ENCODE results near the gene CFAP65.

Gene CFAP65

GRCh38 chr2:219028141-219028540 lies 13.2 kb downstream of the CFAP65 start:
- H3K27me3 ChIP-seq (ENCODE audit: control insufficient read depth, insufficient read depth, low read length), result no peaks in the 10 kb centered on the region
- no peak overlapping the region for H3K27ac ChIP-seq (ENCODE audit: low read length)
- no peak overlapping the region for H3K9ac ChIP-seq (ENCODE audit: low read length)
- no peaks in the 10 kb centered on the region for H3K4me1 ChIP-seq (ENCODE audit: control insufficient read depth, low read depth, low read length)
- H3K4me3 ChIP-seq (ENCODE audit: low read length), result no peak overlapping the region
- no peaks in the 10 kb centered on the region for H3K9me3 ChIP-seq (ENCODE audit: control insufficient read depth, low read depth, low read length)
- H3K36me3 ChIP-seq (ENCODE audit: control insufficient read depth, low read depth, low read length), result no peaks in the 10 kb centered on the region

GRCh38 chr2:219027511-219028055 lies 13.7 kb downstream of the CFAP65 start:
- Histone ChIP-seq H3K36me3 (ENCODE audit: control insufficient read depth, low read depth, low read length) (no peaks in the 10 kb centered on the region), H3K9ac (ENCODE audit: low read length) (no peak overlapping the region), H3K27me3 (ENCODE audit: control insufficient read depth, insufficient read depth, low read length) (no peaks in the 10 kb centered on the region), H3K4me3 (ENCODE audit: low read length) (no peak overlapping the region), H3K9me3 (ENCODE audit: control insufficient read depth, low read depth, low read length) (no peaks in the 10 kb centered on the region), H3K4me1 (ENCODE audit: control insufficient read depth, low read depth, low read length) (no peaks in the 10 kb centered on the region), H3K27ac (ENCODE audit: low read length) (no peak overlapping the region)

GRCh38 chr2:219026946-219027345 lies 14.4 kb downstream of the CFAP65 start:
- Histone ChIP-seq H3K9me3 (ENCODE audit: control insufficient read depth, low read depth, low read length) (no peaks in the 10 kb centered on the region), H3K36me3 (ENCODE audit: control insufficient read depth, low read depth, low read length) (no peaks in the 10 kb centered on the region), H3K9ac (ENCODE audit: low read length) (no peak overlapping the region), H3K27me3 (ENCODE audit: control insufficient read depth, insufficient read depth, low read length) (no peaks in the 10 kb centered on the region), H3K4me3 (ENCODE audit: low read length) (no peak overlapping the region), H3K27ac (ENCODE audit: low read length) (no peak overlapping the region), H3K4me1 (ENCODE audit: control insufficient read depth, low read depth, low read length) (no peaks in the 10 kb centered on the region)

GRCh38 chr2:219025637-219026585 lies 15.4 kb downstream of the CFAP65 start:
- Histone ChIP-seq H3K9ac (ENCODE audit: low read length) (no peak overlapping the region), H3K27ac (ENCODE audit: low read length) (no peak overlapping the region), H3K36me3 (ENCODE audit: control insufficient read depth, low read depth, low read length) (no peaks in the 10 kb centered on the region), H3K4me3 (ENCODE audit: low read length) (no peak overlapping the region), H3K27me3 (ENCODE audit: control insufficient read depth, insufficient read depth, low read length) (no peaks in the 10 kb centered on the region), H3K4me1 (ENCODE audit: control insufficient read depth, low read depth, low read length) (no peaks in the 10 kb centered on the region), H3K9me3 (ENCODE audit: control insufficient read depth, low read depth, low read length) (no peaks in the 10 kb centered on the region)

- Histone ChIP-seq H3K9me3 (ENCODE audit: control insufficient read depth, low read depth, low read length) (no peaks in the 10 kb centered on the region), H3K4me1 (ENCODE audit: control insufficient read depth, low read depth, low read length) (no peaks in the 10 kb centered on the region), H3K36me3 (ENCODE audit: control insufficient read depth, low read depth, low read length) (no peaks in the 10 kb centered on the region), H3K4me3 (ENCODE audit: low read length) (no peak overlapping the region), H3K27me3 (ENCODE audit: control insufficient read depth, insufficient read depth, low read length) (no peaks in the 10 kb centered on the region), H3K27ac (ENCODE audit: low read length) (no peak overlapping the region), H3K9ac (ENCODE audit: low read length) (no peak overlapping the region)
Observed at GRCh38 chr2:219024059-219024458, 17.3 kb downstream of the CFAP65 start.

- Histone ChIP-seq H3K9ac (ENCODE audit: low read length) (no peak overlapping the region), H3K4me1 (ENCODE audit: control insufficient read depth, low read depth, low read length) (no peaks in the 10 kb centered on the region), H3K9me3 (ENCODE audit: control insufficient read depth, low read depth, low read length) (no peaks in the 10 kb centered on the region), H3K4me3 (ENCODE audit: low read length) (no peak overlapping the region), H3K27ac (ENCODE audit: low read length) (no peak overlapping the region), H3K36me3 (ENCODE audit: control insufficient read depth, low read depth, low read length) (no peaks in the 10 kb centered on the region), H3K27me3 (ENCODE audit: control insufficient read depth, insufficient read depth, low read length) (no peaks in the 10 kb centered on the region)
Observed at GRCh38 chr2:219023045-219023605, 18.2 kb downstream of the CFAP65 start.

GRCh38 chr2:219022616-219023015 lies 18.7 kb downstream of the CFAP65 start:
- Histone ChIP-seq H3K9ac (ENCODE audit: low read length) (no peak overlapping the region), H3K4me1 (ENCODE audit: control insufficient read depth, low read depth, low read length) (no peaks in the 10 kb centered on the region), H3K9me3 (ENCODE audit: control insufficient read depth, low read depth, low read length) (no peaks in the 10 kb centered on the region), H3K27ac (ENCODE audit: low read length) (no peak overlapping the region), H3K27me3 (ENCODE audit: control insufficient read depth, insufficient read depth, low read length) (no peaks in the 10 kb centered on the region), H3K4me3 (ENCODE audit: low read length) (no peak overlapping the region), H3K36me3 (ENCODE audit: control insufficient read depth, low read depth, low read length) (no peaks in the 10 kb centered on the region)

- Histone ChIP-seq H3K27ac (ENCODE audit: low read length) (no peak overlapping the region), H3K4me1 (ENCODE audit: control insufficient read depth, low read depth, low read length) (no peaks in the 10 kb centered on the region), H3K27me3 (ENCODE audit: control insufficient read depth, insufficient read depth, low read length) (no peaks in the 10 kb centered on the region), H3K4me3 (ENCODE audit: low read length) (no peak overlapping the region), H3K36me3 (ENCODE audit: control insufficient read depth, low read depth, low read length) (no peaks in the 10 kb centered on the region), H3K9ac (ENCODE audit: low read length) (no peak overlapping the region), H3K9me3 (ENCODE audit: control insufficient read depth, low read depth, low read length) (no peaks in the 10 kb centered on the region)
Observed at GRCh38 chr2:219022041-219022440, 19.3 kb downstream of the CFAP65 start.

- Histone ChIP-seq H3K36me3 (ENCODE audit: control insufficient read depth, low read depth, low read length) (no peaks in the 10 kb centered on the region), H3K27ac (ENCODE audit: low read length) (no peak overlapping the region), H3K4me1 (ENCODE audit: control insufficient read depth, low read depth, low read length) (no peaks in the 10 kb centered on the region), H3K27me3 (ENCODE audit: control insufficient read depth, insufficient read depth, low read length) (no peaks in the 10 kb centered on the region), H3K9me3 (ENCODE audit: control insufficient read depth, low read depth, low read length) (no peaks in the 10 kb centered on the region), H3K4me3 (ENCODE audit: low read length) (no peak overlapping the region), H3K9ac (ENCODE audit: low read length) (no peak overlapping the region)
Observed at GRCh38 chr2:219021591-219021990, 19.7 kb downstream of the CFAP65 start.

GRCh38 chr2:219020604-219021365 lies 20.5 kb downstream of the CFAP65 start:
- H3K4me1 ChIP-seq (ENCODE audit: control insufficient read depth, low read depth, low read length), result no peaks in the 10 kb centered on the region
- no peaks in the 10 kb centered on the region for H3K9me3 ChIP-seq (ENCODE audit: control insufficient read depth, low read depth, low read length)
- no peaks in the 10 kb centered on the region for H3K36me3 ChIP-seq (ENCODE audit: control insufficient read depth, low read depth, low read length)
- no peak overlapping the region for H3K27ac ChIP-seq (ENCODE audit: low read length)
- H3K9ac ChIP-seq (ENCODE audit: low read length), result no peak overlapping the region
- H3K4me3 ChIP-seq (ENCODE audit: low read length), result no peak overlapping the region
- no peaks in the 10 kb centered on the region for H3K27me3 ChIP-seq (ENCODE audit: control insufficient read depth, insufficient read depth, low read length)

- Histone ChIP-seq H3K4me3 (ENCODE audit: low read length) (no peak overlapping the region), H3K9me3 (ENCODE audit: control insufficient read depth, low read depth, low read length) (no peaks in the 10 kb centered on the region), H3K4me1 (ENCODE audit: control insufficient read depth, low read depth, low read length) (no peaks in the 10 kb centered on the region), H3K27me3 (ENCODE audit: control insufficient read depth, insufficient read depth, low read length) (peaks cover 2% of the 10 kb centered on the region), H3K9ac (ENCODE audit: low read length) (no peak overlapping the region), H3K36me3 (ENCODE audit: control insufficient read depth, low read depth, low read length) (no peaks in the 10 kb centered on the region), H3K27ac (ENCODE audit: low read length) (no peak overlapping the region)
Observed at GRCh38 chr2:219019436-219019835, 21.9 kb downstream of the CFAP65 start.
